HT1080 (cell line): ENCODE measurements around the gene VTI1A. TPM values are rescaled to one million over a fixed set of nuclear protein-coding genes. Genes with fewer than 3 reads are reported as not detected.
"Not testable (repeated sequence)": the region's sequence is repeated elsewhere in the genome, so short reads cannot be mapped to it uniquely, and the experiment has no call there.

Experiments used
- DNase-seq: peaks from one replicate; pipeline ENCODE4 v3.0.0-alpha.2; 2015; ENCODE audit warnings: low read depth
- polyA plus RNA-seq, 2 experiments: library from polyadenylated mRNA; depleted of rRNA; stranded (reverse); fragments of >200 nt; gene quantifications; 2 replicates each; pipeline ENCODE4 v1.2.3, GENCODE V29; 2015
- total RNA-seq: library from RNA; depleted of rRNA; stranded (reverse); fragments of >200 nt; shearing (Covaris generic); gene quantifications from 2 replicates; pipeline ENCODE4 v1.2.3, GENCODE V29; 2014; rRNA removed

The VTI1A gene
- 17.7 and 19.5 TPM in 2 replicates for total RNA-seq
- polyA plus RNA-seq (2015; cell fraction: cytosol; rRNA removed), result 15.5 and 18.6 TPM in 2 replicates
- polyA plus RNA-seq (2015; cell fraction: nucleus; rRNA removed), result 19.6 and 20.7 TPM in 2 replicates

DNA sequence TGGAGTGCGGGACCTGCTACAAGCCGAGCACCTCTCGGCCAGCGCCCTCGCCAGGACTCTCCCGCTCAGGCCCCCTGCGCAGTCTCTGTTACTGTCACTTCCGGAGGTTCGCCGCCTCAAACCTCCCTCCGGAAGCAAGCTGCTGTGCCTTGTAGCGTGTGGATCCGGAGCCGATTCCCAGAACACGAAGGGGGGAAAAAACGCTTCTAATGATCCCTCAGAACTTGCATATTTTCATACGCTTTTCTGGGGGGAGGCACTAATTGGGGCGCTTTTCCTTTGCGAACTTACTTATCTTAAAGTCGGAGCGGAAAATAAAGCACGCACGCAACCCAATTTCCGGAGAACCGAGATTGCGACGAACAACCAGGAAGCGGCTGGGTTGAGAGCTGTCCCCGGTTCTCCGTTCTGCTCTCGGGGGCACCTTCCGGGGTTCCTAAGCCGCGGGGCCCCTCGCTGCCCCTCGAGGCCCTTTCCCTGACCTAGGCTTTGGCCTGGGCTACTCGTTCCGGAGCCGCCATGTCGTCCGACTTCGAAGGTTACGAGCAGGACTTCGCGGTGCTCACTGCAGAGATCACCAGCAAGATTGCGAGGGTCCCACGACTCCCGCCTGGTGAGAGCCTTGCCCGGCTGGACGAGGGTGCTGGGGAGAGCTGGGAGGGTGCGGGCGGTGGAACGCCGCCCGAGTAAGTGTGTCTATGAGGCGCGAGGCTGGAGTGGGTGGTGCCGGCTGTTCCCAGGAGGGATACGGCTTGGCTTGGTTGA lies at the start of gene VTI1A, which contains the start of gene ZDHHC6:
Gene VTI1A (plus strand): TSS at position 361 of the 765 bp plus-strand sequence. CDS start 159 bp downstream, at position 520.
Gene ZDHHC6 (minus strand): TSS at position 60 of the 765 bp plus-strand sequence. CDS start 1,478 bp downstream, outside the sequence.
- DNase-seq, result peak; percentile 77

DNA sequence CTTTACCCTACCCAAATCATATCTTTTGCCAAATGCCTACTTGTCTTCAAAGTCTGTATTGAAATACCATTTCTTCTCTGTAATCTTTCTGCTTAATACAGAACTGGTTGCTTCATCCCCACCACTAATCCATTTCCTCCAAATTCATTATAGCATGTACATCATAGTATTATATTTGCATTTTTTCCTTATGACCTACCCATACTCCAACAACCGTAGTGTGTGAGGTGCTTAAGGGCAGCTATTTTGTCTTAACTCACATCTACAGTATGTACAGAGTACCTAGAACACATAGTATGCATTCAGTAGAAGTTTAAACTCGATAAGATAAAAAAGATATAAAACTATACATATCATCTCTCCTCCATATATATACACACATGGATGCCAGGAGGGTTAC lies 49.4 kb upstream of the VTI1A start:
- no peak for DNase-seq

DNA sequence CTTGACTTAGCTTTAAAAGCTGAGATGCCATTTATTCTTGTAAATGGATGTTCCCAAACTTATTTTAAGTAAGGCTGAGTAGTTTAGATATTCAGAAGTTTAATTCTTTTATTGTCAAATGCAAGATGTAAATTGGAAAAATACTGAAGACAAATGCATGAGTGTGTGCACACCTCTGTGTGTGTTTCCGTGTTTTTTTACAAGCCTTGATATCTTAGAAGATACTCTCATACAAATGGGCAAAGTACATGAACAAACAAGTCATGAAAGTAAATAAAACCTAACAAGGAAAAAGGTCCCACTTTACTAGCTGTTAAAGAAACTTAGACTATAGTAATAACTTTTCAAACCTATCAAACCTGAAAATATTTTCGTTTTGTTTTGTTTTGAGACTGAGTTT lies 44.1 kb upstream of the VTI1A start:
- no peak for DNase-seq

DNA sequence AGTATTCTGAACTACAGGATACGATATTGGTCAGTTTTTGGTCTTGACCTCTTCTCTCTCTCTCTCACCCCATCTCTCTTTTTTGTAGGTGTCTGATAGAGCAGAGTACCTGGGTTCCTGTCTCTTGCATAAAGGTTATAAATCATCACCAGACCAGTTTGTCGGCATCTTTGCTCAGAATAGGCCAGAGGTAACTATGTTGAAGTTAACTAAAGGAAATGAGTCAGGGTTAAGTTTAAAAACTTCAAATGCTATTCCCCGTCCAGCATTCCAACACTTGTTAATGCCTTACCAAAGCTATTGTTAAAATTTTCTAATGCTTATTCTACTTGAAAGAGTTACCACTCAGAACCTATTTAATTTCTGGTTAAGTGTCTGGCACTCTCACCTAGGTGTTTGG lies 42.4 kb upstream of the VTI1A start:
- peak; percentile 48 for DNase-seq

DNA sequence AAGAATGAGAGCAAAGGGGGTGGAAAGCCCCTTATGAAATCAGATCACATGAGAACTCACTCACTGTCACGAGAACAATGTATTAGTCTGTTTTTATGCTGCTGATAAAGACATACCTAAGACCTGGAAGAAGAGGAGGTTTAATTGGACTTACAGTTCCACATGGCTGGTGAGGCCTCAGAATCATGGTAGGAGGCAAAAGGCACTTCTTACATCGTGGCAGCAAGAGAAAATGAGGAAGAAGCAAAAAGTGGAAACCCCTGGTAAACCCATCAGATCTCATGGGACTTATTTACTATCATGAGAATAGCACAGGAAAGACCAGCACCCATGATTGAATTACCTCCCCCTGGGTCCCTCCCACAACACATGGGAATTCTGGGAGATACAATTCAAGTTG lies 40.2 kb upstream of the VTI1A start:
- DNase-seq, result not testable (repeated sequence)

DNA sequence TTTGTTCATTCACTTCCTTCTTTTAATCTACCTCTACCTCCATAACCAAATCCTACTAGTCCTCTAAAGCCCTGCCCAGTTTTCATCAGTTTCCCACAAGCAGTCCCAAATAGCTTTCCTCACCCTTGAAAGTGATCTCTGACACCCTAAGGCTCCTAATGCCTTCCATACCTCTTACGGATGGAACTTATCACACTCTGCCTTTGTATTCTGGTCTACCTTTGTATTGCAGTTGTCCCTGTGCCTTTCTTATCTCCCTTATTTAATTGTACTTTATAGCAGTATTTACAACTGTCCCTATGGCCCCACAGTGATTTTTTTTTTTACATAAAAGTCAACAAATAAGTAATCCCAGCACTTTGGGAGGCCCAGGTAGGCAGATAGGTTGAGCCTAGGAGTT lies 39.3 kb upstream of the VTI1A start:
- no peak for DNase-seq

DNA sequence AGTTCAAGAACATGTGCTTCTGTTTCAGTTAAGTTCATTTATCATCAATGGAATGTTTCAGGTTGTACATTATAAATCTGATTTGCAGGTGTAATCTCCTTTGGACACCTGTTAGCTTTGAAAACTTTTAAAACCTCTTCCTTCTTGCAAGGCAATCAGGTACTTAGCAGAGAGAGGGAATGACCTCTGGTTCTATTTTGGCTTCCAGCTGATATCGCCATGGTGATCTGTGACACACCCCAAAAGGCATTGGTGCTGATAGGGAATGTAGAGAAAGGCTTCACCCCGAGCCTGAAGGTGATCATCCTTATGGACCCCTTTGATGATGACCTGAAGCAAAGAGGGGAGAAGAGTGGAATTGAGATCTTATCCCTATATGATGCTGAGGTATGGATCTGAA lies 37.7 kb upstream of the VTI1A start:
- DNase-seq, result no peak

DNA sequence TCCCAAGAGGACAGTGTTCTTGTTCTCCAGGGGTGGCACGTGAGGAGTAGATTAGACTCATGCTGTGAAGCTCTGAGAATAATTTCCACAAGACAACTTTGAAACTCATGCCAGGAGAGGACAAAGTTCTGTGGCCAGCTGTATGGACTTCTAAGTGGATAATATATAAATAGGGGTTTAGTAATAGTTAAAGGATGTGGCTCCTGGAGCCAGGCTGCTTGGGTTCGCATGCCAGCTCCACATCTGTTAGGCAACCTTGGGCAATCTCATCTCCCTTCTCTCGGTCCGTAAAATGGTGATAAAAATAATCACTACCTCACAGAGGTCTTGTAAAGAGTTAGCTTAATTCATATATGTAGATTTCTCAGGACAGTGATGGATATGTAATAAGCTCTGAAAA lies 37.3 kb upstream of the VTI1A start:
- DNase-seq, result no peak

DNA sequence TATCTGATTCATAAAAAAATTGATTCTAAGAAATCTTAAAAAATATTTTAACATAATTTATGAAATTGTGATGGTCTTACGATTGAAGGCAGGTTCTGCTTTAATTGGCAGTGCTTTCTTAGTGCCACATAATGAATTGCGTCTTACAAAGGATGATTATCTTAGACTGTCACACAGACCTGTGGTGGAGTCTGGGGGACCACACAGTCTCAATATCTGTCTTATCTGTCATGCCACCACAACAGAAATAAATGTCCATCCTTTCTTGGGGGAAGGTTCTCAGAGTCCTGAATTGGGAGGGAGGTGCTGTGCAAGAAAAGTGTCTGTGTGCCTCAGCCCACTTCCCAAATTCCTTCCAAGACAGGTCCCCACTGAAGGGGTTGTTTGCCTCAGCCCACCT lies 34.3 kb upstream of the VTI1A start:
- no peak for DNase-seq

DNA sequence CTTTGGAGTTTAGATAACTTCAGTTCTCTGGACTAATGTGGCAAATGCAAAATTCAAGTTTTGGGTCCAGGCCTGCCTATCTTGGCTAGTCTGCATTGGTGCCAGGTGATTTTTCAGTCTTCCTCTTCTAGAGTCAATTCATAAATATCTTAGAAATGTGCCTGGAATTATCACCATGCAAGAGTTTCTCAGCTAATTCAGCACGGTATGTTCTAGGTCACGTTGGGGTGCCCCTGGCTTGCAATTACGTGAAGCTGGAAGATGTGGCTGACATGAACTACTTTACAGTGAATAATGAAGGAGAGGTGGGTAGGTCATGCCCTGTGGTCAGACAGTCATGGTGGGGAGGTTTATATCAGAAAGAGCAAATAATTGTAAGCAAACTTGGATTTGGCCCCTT lies 25.3 kb upstream of the VTI1A start:
- DNase-seq, result no peak

DNA sequence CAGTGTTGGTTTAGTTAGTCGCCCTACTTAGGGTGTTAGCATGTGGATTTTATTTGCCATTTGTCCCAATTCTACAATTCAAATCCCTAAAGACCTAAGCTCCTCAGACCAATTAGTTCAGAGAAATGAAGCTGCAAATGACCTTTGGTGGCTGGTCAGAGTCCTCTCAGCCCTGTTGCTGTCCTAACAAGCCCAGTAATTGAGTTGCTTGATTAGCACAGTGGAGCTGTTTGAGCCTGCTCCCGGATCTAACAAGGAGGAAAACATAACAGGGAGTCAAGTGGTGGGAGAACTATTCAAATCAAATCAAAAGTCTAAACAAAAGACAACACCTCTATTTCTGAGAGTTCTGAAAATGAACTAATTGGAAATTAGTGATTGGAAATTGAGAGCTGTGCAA lies 22.4 kb upstream of the VTI1A start:
- no peak for DNase-seq

DNA sequence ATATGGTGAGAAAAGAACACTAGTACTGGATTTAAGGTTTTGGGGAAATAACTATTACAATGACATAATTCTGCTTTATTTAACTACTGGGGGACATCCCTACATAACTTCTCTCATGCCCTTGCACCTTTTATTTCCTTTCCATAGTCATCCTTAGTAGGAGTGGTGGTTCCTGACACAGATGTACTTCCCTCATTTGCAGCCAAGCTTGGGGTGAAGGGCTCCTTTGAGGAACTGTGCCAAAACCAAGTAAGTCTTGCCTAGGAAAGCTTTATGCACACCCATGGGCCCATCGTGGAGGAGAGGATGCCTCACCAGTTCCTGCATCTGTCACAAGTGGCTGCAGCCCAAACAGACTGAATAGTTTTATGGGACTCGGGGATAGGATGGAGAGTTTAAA lies 20.9 kb upstream of the VTI1A start:
- DNase-seq, result no peak

DNA sequence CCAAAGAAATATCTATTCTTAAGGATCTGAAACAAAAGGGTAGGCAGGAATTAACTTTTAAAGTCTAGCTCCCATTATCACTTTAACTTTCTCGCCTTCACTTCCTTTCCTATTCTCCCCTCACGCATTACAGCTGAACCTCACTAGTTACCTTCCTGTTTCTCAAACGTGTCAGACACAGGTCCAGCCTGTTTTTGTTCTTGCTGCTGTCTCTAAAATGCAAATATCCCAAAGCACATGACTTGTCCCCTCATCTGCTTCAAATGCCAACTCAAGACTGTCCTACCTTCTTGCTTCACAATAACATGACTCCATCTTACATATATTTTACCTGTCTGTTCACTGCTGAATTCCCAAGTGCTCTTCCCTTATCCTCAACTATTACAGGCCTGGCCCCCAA lies 17.9 kb upstream of the VTI1A start:
- DNase-seq, result no peak

DNA sequence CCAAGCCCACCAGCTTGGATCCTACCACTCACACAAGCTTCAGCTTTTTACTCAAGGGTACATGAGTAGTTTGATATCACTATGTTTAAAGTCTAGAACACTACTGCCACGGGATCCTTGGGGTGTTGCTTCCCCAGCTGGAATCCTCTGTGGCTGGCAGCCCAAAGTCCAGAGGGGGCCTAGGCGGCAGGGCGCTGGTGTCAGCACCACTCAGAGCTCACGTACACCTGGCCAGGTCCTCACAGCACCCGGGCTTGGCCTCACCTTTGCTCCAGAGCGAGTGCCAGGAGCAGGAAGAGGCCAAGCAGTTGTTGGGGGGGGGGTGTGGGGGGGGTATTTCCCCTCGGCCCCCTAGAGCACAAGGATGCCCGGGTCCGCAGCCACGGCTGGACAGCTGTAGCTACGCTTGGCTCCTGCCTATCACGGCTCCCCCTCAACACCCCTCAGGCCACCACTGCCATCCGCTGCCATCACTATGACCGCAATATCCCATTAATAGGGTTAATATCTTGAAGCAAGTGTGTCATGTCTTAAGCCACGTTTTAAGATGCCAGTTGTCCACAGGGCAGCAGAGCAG lies 17.3 kb upstream of the VTI1A start:
- DNase-seq, result no peak

DNA sequence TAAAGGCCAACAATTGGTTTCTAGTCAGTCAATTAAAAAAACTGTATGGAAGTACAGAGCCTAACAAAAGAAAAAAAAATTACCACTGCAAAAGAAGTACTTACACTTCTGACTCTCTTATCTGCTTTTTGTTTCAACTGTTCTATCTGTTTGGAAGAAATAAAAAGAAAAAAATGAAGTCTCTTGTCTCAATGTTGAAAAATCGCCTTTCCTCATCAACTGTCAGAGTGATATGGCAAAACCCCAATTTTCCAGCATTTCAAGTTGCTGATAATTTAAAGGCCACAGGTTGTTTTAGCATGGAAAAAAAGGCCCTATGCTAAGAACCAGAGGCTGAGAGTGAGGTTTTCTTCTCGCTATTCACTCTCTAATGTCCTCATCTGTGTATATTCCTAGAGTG lies 13.9 kb upstream of the VTI1A start:
- no peak for DNase-seq

DNA sequence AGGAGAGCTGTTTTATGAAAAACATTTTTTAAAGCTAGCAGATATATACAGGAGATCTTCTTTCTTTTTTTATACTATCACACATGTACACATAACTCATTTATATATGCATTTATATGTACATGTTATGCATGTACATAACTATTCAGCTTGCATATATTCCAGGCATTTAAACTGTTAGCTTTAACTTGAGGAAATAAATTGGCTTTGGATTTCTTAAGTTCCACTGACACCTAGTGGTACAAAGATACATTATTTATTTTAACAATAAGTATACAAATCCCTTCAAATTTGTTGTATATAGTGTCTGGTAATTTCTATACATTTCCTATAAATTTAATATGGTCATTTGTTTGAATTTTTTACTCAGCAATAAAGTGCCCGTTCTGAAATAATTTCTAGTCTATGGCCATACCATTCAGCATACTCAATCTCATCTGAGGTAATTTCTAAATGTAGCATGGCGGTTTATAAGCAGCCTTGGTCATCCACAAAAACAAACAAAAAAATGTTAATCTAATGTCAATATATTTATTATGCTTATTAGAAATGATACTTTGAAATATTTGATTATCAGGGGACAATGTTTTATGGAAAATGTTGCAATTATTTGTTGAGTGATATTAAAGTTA lies 11.9 kb upstream of the VTI1A start:
- DNase-seq, result peak; percentile 17

DNA sequence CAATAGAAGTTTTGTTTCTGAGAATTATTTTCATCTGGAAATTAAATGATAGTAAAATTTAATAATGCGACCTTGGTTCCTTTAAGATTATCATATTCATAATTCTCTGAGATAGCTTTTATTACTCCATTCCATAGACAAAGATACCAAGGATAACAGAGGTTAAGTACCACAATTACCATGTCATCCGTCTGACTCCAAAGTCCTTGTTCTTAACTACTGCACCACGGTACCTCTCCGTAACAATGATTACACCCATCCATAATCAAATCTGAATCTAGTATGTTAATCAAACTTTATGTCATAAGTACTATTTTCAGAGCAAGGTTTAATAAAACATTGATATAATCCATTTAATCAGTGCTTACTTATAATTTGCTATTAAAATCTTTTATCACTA lies 8.7 kb upstream of the VTI1A start:
- DNase-seq, result no peak

DNA sequence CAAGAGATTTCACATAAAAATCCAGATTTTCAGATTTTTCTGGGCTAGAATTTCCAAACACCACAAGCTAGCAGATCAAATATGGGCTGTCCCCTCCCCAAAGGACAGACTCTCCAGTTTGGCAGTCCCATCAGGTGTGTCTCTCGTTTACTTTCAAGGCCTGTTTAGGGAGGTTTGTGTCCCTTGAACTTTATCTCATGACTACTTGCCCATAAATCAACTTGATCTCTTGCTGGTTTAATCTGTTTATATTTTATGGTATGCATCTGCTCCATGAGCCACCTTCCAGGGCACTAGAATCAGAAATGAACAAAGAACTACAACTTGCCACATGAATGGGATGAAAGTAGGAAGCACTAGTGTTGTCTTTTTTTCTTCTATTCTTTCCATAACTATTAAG lies 5.5 kb upstream of the VTI1A start:
- no peak for DNase-seq

DNA sequence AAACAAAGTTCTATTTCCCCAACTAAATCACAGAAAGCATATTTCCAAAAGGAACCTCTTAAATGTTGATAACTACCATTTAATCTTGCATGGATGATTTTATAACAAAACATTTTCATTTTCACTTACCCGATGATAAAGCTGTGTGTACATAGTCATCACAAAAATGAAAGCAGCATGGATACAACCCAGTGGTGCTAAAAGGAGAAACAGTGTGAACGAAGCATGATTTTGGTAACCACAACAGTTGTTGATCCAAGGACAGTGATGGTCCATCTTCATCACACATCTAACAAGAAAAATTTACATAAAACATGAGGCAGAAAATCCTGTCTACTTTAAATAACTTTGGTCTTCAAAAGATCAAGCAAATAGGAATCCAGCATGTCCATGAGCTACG lies 5.0 kb upstream of the VTI1A start:
- no peak for DNase-seq

DNA sequence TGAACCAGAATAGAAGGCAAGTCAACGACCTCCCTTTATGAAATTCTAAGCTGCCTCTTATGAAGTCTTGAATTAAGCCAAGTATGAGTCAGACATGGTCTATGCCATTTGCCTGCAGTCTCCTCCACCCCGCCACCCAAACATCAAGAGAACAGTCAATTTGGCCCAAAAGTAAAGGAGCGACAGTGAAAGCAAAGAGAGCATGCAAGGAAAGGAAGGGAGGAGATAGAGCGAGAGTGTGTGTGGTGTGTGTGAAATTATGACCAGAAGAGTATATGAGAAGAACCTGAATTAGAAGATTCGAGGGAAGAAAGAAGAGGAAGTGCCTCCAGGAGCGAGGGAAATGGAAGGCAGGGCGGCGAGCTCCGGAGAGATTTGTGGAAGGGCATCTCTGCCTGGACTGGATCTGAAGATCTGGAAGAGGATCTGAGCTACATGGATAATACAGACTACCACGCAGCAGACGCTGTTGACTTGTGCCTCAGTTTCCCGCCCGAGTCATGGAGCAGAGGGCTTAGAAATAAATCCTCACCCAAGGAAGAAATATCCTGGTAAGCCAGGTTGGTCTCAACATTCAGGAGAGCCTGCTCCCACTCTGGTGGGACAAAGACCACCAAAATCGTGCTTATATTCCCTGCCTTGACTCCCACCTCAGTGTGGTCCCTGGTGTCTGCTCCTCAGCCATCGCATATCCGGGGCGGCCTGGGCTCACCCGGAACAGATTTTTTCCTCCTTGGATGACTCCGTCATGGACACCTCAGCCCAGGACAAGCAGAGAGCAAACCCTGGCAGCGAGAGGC lies 760 bp upstream of the VTI1A start:
- peak; percentile 23 for DNase-seq

DNA sequence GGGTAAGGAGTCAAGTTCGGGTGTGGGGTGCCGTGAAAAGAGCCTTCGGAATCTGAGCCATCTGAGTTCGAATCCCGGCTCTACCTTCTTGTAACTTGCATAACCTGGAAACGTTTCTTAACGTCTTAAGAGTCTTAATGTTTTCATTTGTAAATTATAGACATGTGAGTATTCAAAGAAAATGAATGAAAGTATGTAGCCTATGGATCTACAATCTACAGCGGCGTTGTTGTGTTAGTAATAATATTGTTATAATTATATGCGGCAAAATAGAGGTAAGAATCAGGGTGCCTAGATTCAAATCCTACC lies 559 bp downstream of the VTI1A start:
- no peak for DNase-seq

DNA sequence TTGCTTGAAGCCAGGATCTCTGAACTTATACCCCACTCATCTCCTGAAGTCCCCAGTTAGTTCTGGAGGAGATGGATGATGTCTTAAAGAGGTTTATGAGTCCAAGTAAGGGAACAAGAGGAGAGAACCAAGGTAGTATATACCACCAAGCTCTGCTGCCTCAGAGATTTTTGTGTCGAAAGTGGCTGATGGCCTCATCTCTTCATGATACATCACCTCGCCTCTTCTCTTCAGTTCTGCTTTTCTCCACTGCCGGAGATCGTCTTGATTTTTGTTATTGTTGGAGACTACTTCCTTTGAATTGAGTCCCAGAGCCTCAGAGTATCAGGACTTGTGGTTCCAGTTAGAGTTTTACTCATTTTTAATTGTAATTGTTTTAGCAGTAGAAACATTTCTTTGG lies 1.9 kb downstream of the VTI1A start:
- no peak for DNase-seq
